Prostate gland (tissue), 2 donors: ENCODE measurements around the gene KIF5C. TPM values are rescaled to one million over a fixed set of nuclear protein-coding genes. Genes with fewer than 3 reads are reported as not detected.

ENCODE experiments used
- DNase-seq: peaks from one replicate; pipeline ENCODE4 v3.0.0-alpha.2; 2019; ENCODE audit warnings: low spot score
- H3K27ac ChIP-seq, 2 donors: fragments of 200-600 bp; sonication (generic); 2 replicates each; pipeline ENCODE4 v1.5.1; 2017 to 2019
- H3K27me3 ChIP-seq: fragments of 200-600 bp; sonication (generic); replicated peaks from 2 replicates; pipeline ENCODE4 v1.5.1; 2019; ENCODE audit not compliant: insufficient read depth
- H3K36me3 ChIP-seq, 2 donors: fragments of 200-600 bp; sonication (generic); 1 replicate in 1 of 2; 2 replicates in 1 of 2; pipeline versions ENCODE4 v1.5.1 to v1.8.1; 2017 to 2019
- H3K4me1 ChIP-seq: fragments of 200-600 bp; sonication (generic); replicated peaks from 2 replicates; pipeline ENCODE4 v1.5.1; 2019
- H3K4me3 ChIP-seq, 2 donors: fragments of 200-600 bp; sonication (generic); 2 replicates each; pipeline ENCODE4 v1.5.1; 2017 to 2019
- H3K9me3 ChIP-seq: fragments of 200-600 bp; sonication (generic); 2 replicates; pipeline ENCODE4 v1.5.1; 2017
- CTCF ChIP-seq, 4 experiments: fragments of 200-600 bp in 2 of 4; fragments of 450-650 bp in 2 of 4; sonication (generic) in 2 of 4; IDR thresholded peaks; 1 replicate in 3 of 4; 2 replicates in 1 of 4; pipeline ENCODE4 v1.5.1; 2016 to 2019; ENCODE audit warnings: antibody characterized with exemption in 4 of 4, mild to moderate bottlenecking in 2 of 4, moderate library complexity in 2 of 4
- POLR2A ChIP-seq: fragments of 450-650 bp; IDR thresholded peaks from one replicate; pipeline ENCODE4 v1.6.1; 2016; ENCODE audit warnings: antibody characterized with exemption, mild to moderate bottlenecking
- POLR2AphosphoS5 ChIP-seq: sonication (generic); formaldehyde crosslinking; IDR thresholded peaks from one replicate; pipeline ENCODE4 v1.6.1; 2017; ENCODE audit warnings: antibody characterized with exemption
- WGBS: methylation state at CpG from one replicate; pipeline ENCODE4 v1.1.5; 2018; 5-methylcytosine and 5-hydroxymethylcytosine counted together
- intact Hi-C: fragments of 100-400 bp; cut with DNase I; formaldehyde crosslinking; loops from one replicate; pipeline ENCODE4 v1.14.2; 2022
- total RNA-seq, 2 donors: library from RNA; depleted of rRNA; stranded (reverse); fragments of >200 nt; gene quantifications; one replicate each; pipeline ENCODE4 v1.1.0, GENCODE V29; 2016

Gene KIF5C
- total RNA-seq, 2 donors from 2014 or later, result 84.3 to 123 TPM

GRCh38 chr2:149018981-149019380 is 144.0 kb downstream of the KIF5C start:
- 55% methylated on average over 3 of the region's 3 CpGs for WGBS
- H3K4me3 ChIP-seq, result no peak overlapping the region
- no peak for TF ChIP-seq POLR2AphosphoS5
- no peak for TF ChIP-seq CTCF (IDR thresholded peaks at IDR 0.05)
- no peak for TF ChIP-seq POLR2A
- H3K27me3 ChIP-seq, result no peaks in the 10 kb centered on the region
- no peak overlapping the region for H3K27ac ChIP-seq
- H3K9me3 ChIP-seq, result no peaks in the 10 kb centered on the region
- no peaks in the 10 kb centered on the region for H3K4me1 ChIP-seq
- no peak for DNase-seq
- intact Hi-C loops, result loop anchor here (5.0 kb wide), 1 partner anchor 543 kb away; no protein-coding TSS in a partner anchor
- H3K36me3 ChIP-seq, result no peaks in the 10 kb centered on the region

GRCh38 chr2:149019768-149020167 is 144.7 kb downstream of the KIF5C start:
- H3K36me3 ChIP-seq, result no peaks in the 10 kb centered on the region
- H3K4me3 ChIP-seq, result no peak overlapping the region
- no peaks in the 10 kb centered on the region for H3K9me3 ChIP-seq
- no peak for DNase-seq
- intact Hi-C loops, result loop anchor here (5.0 kb wide), 1 partner anchor 543 kb away; no protein-coding TSS in a partner anchor
- no peak for TF ChIP-seq POLR2A
- TF ChIP-seq POLR2AphosphoS5, result no peak
- no peak for TF ChIP-seq CTCF (IDR thresholded peaks at IDR 0.05)
- no peaks in the 10 kb centered on the region for H3K27me3 ChIP-seq
- H3K4me1 ChIP-seq, result no peaks in the 10 kb centered on the region
- H3K27ac ChIP-seq, result no peak overlapping the region
- WGBS, result 49% methylated on average over 2 of the region's 2 CpGs

GRCh38 chr2:149020432-149020851 is 145.4 kb downstream of the KIF5C start:
- intact Hi-C loops, result no loop called here
- TF ChIP-seq POLR2A (no peak), CTCF (IDR thresholded peaks at IDR 0.05) (no peak), POLR2AphosphoS5 (no peak)
- no peak overlapping the region for H3K27ac ChIP-seq
- no peak overlapping the region for H3K4me3 ChIP-seq
- 46% methylated on average over 10 of the region's 10 CpGs for WGBS
- H3K4me1 ChIP-seq, result no peaks in the 10 kb centered on the region
- H3K9me3 ChIP-seq, result no peaks in the 10 kb centered on the region
- H3K36me3 ChIP-seq, result no peaks in the 10 kb centered on the region
- no peaks in the 10 kb centered on the region for H3K27me3 ChIP-seq
- DNase-seq, result peak; percentile 65

GRCh38 chr2:149021271-149021719 is 146.3 kb downstream of the KIF5C start:
- WGBS, result 82% methylated on average over 5 of the region's 5 CpGs
- no peak overlapping the region for H3K4me3 ChIP-seq
- H3K27ac ChIP-seq, result no peak overlapping the region
- intact Hi-C loops, result no loop called here
- no peaks in the 10 kb centered on the region for H3K9me3 ChIP-seq
- H3K36me3 ChIP-seq, result no peaks in the 10 kb centered on the region
- TF ChIP-seq POLR2A, result no peak
- no peak for TF ChIP-seq CTCF (IDR thresholded peaks at IDR 0.05)
- no peak for TF ChIP-seq POLR2AphosphoS5
- no peaks in the 10 kb centered on the region for H3K4me1 ChIP-seq
- DNase-seq, result no peak
- H3K27me3 ChIP-seq, result no peaks in the 10 kb centered on the region

GRCh38 chr2:149021761-149022160 is 146.7 kb downstream of the KIF5C start:
- TF ChIP-seq POLR2AphosphoS5 (no peak), CTCF (IDR thresholded peaks at IDR 0.05) (no peak), POLR2A (no peak)
- H3K36me3 ChIP-seq, result no peaks in the 10 kb centered on the region
- no peak for DNase-seq
- WGBS, result 93% methylated on average over 6 of the region's 6 CpGs
- intact Hi-C loops, result no loop called here
- no peak overlapping the region for H3K27ac ChIP-seq
- H3K4me1 ChIP-seq, result no peaks in the 10 kb centered on the region
- H3K27me3 ChIP-seq, result no peaks in the 10 kb centered on the region
- no peaks in the 10 kb centered on the region for H3K9me3 ChIP-seq
- no peak overlapping the region for H3K4me3 ChIP-seq
